ENCODE measurements around the gene RHOBTB1.

The RHOBTB1 gene

DNA sequence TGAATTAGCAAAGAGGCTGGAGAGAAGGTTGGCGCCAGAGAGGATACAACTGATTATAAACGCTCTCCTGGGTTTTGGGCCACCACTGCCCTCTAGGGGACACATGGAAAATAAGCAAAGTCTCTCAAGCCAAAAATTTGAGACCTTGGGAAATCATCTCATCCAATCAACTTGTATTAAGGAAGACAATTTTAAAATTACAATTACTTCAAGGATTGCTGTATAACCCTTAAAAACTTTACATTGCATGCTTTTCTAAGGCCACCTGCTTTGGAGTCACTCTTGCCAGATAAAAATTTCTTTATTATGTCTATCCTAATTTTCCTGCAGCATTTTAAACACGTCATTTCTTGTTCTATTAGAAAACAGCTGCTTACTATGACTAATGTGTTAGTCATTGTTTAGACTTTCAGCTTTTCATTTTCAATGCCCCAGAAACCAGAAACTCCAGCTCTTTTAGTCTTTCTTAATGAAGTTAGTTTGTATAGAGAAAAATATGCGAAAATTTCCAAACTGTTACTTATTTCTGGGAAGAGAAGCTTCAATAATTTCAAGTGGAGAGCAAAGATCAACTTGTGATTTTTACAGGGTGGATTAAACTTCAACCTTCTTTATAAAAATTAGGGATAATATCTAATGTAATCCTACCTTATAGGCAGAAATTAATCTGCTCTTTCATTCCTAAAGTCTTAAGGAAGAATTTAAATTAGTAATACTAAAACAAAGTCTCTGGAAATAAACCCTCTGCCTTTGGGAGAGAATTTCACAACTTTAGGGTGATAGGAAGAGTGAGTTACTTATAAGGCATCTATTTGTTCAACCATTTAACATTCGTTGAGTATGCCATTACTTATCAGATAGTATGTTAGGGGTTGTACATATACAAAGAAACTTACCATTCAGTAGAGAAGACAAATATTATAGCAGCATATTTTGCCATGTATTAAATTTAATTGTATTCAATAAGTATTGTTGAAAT, 20.6 kb upstream of the RHOBTB1 start:
- DNase-seq, result peak; percentile 45

DNA sequence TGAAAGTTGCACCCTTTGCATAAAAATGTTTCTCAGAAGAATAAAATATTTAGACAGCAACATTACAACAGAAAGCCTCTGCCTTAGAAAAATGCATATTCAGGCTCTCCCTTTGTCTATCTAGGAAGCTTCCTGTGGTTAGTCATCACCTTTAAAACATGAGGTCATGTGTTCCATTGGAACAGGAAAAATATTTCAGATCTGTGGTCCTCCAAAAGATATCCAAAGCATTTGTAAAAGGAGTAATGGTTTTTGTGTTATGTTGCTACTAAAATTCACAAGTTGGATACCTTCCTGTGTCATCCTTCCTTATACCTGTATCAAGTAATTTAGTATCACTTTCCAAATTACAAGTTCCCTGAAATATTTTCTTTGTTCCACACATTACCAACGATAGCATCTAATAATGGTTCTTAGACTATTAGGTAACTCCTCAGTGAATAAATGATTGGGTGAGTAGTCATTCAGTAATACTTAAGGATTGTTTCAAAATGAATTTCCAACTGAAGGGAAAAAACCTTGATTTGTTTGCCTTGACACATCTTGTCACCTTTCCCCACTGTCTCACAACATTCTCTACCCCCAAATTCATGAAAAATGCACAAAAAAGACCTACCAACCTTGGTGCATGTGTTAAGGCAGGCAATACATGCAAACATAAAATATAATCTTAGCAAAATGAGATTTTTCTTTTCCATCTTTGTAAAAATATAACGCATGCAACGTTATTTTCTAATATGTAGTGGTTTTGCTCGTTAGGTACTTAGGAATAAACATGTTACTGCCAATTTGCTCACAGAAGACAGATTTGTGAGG, 19.7 kb upstream of the RHOBTB1 start:
- DNase-seq, result no peak

DNA sequence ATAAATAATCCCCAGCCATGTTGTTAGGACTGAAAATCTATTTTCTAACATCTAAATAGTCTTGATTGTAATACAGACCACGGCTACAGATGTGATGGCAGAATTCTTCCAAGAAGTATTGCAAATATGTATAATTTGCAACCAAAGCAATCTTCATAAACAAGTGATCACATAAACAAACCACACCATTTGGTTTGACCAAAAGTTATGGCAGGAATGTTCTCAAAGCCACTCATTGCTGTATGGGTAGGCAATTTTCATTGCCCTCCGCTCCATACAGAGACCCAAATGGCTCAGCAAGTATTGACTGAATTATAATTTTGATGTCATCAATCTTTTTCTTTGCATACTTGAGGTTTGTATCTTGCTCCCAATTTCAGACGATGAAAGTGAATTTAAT, 19.0 kb upstream of the RHOBTB1 start:
- no peak for DNase-seq

DNA sequence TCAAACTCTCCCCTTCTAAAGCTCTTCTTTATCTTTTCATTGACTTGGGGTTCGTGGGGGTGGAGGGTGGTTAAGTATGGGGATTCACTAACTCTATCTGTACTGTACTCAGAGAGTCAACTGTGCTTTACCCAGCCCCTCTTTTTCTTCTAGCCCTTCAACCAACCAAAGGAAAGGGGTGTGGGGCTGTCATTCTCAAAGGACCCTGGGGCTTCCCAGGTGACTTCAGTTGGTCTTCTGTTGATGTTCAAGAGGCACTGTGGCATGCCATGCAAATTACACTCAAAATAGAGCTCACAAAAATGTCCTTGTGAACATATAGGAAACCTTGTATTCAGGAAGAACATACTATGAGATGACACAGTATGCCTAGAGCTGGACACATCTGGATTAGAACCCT, 16.9 kb upstream of the RHOBTB1 start:
- no peak for DNase-seq

DNA sequence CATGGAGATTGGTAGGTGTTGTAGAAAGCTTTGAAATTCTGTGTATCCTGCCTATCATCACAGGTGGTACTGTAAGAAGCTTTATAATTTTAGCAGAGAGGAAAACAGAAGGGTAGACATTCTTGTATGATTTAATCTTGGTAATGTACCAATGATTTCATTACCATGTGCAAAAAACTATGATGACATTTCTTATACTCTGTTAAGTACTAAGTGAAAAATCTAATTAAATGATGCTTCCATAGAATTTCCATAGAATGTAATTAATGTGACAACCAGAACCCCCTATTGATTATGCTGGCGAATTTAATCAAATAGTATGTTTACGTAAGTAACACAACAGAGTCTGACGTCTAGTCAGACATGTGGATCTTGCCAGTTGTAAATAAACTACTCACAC, 16.0 kb upstream of the RHOBTB1 start:
- no peak for DNase-seq

DNA sequence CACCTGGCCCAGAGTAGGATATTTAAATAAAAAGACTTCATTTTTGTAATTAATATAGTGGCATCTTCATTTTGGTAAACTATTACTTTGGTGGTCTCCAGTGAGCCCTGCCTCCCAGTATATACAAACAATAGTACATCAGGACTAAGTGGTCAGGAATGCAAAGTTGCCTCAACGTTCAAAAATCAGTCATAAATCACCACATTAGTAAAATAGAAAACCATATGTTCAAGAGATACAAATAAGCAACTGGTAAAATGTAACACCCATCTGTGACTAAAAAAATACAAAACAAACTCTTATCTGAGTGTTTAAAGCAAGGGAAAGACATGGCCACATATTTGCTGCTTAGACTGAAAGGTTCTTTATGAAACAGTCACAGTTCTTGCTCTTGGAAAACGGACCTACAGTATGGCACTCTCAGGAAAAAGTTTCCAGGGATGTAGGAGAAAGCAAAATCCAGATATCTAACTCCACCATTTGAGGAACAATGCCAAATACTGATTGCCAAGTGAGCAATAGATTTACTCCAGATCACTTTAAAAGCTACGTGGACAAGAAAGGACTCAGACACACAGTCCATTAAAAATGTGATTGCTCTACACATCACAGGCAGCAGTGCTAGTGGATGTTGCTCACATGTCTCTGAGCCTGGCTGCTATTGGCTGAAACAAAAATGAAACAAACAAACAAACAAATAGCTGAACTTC, 15.1 kb upstream of the RHOBTB1 start:
- DNase-seq, result no peak

DNA sequence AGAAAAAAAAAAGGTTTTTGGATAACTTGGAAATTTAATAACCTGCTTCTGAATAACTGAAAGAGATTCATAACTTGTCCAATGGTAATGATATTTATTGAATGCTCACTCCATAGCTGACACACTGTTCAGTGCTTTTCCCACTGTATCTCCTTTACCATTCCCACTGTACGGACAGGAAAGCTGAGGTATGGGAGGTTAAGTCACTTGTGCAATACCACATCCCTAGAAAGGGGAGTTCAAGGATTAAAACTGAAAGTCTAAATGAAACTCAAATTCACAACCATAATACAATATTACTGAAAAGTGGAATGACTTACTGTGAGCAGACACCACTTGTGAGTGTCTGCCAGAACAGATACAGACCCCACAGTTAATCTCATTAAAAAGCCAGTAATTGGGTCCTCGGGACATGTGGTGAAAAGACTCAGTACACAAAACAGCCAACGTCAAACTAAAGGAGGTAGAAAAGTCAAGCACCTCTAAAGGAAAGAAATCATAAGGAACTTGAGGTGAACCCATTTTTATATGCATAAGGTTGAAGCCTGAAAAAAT, 13.8 kb upstream of the RHOBTB1 start:
- no peak for DNase-seq

DNA sequence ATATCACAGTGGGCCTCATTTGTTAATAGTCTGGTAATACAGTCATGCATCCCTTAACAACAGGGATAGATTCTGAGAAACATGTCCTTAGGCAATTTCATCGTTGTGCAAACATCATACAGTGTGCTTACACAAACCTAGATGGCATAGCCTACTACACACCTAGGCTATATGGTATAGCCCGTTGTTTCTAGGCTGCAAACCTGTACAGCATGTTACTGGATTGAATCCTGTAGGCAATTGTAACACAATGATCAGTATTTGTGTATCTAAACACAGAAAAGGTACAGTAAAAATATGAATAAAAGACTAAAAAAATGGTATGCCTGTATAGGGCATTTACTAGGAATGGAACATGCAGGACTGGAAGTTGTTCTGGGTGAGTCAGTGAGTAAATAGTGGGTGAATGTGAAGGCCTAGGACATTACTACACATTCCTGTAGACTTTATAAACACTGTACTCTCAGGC, 12.0 kb upstream of the RHOBTB1 start:
- no peak for DNase-seq

DNA sequence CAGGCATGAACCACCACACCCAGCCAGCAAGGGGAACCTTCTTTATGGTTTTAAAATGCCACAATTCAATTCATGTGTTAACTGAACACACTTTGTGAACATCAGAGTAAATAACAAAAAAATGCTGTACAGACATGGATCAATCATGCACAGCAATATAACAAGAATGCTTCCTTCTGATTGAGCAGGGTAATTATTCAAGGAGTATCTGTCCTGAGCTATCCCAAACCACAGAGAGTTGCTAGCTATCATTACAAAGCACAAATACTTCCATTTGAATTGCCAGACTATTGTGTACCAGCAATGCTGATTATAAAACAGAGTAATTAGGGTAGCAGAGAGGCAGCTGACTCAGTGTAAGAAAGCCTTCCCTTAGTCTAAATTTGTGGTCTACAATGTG, 11.3 kb upstream of the RHOBTB1 start:
- DNase-seq, result no peak

DNA sequence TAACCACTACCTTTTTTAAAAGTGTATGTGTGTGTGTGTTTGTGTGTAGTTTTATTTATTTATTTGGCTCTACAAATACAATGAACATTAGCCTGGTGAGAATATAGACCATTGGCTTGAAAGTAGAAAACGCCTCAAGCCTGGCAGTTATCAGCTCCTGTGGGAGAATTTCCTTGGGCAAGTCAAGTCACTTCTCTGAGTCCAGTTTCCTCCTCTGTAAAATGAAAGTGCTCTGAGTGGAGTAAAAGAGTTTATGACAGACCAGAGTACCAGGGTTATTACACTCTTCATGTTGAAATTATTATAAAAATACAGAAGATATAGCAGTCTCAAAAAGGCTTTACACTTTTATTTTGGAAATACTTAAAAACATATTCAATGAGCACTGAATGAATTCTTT, 10.1 kb upstream of the RHOBTB1 start:
- DNase-seq, result no peak

DNA sequence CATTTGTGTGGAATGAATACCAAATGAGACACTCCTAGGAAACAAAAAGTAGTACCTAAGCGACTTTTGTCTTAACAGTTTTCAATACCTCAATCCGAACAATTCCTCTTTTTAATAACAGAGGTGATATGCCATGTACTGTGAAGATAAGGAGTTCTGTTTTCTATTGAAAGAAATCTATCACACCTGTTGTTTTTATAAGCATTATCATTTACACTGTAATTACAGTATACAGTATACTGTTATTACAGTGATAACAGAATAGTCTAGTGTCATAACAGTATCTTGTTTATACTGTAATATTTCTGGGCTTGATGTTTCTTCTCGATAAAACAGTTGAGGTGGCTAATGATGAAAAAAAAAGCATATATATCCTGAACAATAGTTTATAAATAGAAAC, 9.4 kb upstream of the RHOBTB1 start:
- DNase-seq, result no peak

DNA sequence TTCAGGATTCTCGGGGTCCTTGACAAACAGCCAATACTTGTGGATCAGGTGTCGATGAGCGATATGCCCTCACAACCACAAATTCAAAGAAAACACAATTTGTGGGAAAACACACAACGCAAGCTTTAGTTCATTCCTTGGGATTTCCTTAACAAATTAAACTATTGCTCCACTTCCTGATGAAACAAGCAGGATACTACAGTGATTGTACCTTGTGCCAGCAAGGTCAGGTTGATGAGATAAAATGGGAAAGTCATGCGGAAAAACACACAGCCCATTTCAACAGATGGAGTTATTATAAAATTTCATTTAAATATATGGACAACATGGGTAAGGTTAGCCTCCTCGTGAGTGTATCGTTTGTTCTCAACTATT, 8.8 kb upstream of the RHOBTB1 start:
- no peak for DNase-seq

DNA sequence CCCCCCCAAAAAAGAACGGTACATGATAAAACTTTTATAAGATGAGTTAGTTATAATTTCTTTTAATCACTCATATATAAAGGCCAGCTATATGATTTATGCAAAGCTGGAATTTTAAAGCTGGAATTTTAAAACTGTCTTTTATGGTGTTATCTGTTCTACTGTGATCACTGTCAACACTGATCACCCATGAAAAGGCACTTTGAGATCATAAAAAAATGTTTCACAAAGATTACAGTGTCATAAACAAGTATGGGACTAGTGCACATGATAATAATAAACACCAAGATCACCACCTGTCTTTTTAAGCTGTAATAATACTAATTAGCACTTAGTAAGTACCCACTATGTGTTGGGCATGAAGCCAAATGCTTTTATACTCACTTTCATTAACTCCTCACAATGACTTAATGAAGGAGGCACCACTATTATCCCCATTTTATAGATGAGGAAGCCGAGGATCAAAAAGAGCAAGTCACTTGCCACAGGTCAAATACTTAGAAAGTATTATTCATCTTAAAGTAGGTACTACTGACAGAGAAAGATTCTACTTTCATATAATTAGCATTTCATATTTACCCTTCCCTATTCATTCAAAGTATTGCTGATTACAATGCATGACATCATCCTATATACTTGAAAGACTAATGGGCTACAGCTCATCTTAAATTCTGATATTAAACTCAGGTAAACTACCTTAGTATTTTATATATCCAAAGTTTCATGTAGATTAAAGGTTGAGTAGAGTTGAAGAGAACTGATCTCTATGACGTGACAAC, 8.3 kb upstream of the RHOBTB1 start:
- no peak for DNase-seq

DNA sequence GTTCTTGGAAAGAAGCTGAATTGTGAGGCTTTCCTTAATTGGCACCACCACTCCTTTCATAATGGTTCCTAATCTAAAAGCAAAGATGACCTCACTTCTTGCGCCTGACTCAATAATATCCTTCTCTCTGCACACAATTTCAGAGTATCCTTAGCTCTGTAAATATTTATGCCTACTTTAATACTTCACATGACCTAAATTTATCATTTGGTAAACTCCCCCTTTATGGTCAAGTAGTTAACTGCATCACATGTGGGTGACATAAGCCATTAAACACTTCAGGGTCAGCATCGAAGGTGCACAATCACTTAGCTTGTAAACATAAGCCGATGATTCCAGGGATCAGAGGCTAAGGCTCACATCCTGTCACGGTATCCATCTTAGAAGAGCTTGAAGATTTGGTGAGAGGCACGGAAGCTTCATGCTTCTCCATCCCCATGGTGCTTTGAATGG, 7.3 kb upstream of the RHOBTB1 start:
- no peak for DNase-seq

DNA sequence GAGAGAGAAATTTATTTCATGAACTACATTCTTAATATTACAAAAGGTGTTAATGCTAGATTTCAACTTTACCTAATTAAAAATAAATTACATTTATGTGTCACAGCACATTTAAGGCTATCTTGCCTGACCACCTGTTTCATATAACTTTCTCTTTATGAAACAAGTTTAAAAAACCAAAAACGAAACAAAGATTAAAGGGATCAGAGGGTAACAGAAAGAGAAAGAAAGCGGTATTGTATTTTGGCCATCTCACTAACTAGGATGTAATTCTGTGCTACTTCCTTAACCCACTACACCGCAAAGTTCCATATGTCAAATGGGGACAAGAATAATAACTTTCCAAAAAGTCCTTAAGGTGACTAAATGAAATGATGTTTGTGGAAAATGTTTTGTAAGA, 6.3 kb upstream of the RHOBTB1 start:
- no peak for DNase-seq

DNA sequence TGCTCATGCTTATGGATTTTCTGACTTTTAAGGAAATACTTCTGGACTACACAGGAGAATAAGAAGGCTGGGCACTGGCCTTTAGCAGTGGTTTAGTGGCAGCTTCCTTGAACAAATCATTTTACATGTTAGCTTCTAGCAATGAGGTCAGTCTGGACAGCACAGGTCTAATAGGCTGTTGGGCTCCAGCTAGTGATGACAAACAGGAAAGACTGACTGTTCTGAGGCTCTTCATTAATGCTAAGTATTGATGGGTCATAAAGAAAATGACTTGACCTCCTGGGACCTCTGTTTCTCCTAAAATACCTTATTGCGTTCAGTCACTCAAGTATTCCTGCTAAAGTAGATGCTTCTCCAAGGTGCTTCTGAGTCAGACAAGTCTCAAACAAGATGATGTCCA, 4.9 kb upstream of the RHOBTB1 start:
- DNase-seq, result no peak

DNA sequence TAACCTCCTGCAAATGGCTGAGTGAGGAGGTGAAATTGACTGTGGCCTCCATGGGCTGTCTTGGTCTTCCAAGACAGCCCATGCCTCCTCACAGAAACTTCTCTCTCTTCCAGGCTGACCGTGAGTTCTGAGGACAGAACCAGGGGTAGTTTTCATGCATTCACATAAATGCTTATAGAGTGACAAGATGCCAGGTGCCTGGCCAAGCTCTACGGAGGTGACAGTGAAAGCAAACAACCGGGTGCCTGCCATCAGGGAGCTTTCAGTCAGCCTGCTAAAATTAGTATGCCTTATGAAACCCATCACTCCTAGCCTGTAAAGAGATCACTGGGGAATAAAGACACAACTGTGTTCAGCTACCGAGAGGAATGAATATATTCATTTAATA, 919 bp upstream of the RHOBTB1 start:
- DNase-seq, result no peak

DNA sequence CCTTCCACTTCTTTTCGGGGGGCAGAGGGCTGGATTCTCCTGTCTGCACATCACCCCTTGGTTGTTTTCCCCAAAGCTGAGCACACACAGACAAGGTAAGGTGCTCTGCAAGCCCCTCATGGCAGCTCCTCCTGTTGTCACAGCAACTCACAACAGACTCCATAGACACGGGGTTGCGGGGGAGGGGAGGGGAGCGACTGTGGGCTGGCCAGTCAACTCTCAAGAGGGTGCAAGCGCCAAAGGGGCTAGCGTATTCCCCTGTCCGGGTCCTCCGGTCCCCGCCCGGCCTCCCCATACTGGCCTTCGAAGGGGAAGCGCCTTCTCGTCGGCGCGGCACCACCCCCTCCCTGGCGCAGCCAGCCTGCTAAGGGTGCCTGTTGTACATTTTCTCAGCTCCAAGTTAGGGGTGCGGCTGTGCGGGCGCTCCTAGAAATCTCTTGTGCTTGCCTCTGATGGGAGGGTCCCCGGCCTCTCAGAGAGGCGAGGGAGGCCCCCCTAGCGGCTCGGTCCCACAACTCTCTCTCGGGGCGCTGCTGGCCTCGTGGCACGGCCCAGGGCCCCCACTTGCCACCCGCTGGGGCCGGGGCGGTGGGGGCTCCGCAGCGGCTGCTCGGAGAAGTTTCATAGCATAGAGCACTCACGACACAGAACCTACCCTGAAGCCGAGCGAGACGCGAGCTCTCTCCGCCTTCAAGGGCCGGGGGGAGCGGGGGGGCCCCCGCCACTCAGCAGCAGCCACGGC, 498 bp downstream of the RHOBTB1 start:
- DNase-seq, result peak; percentile 92

DNA sequence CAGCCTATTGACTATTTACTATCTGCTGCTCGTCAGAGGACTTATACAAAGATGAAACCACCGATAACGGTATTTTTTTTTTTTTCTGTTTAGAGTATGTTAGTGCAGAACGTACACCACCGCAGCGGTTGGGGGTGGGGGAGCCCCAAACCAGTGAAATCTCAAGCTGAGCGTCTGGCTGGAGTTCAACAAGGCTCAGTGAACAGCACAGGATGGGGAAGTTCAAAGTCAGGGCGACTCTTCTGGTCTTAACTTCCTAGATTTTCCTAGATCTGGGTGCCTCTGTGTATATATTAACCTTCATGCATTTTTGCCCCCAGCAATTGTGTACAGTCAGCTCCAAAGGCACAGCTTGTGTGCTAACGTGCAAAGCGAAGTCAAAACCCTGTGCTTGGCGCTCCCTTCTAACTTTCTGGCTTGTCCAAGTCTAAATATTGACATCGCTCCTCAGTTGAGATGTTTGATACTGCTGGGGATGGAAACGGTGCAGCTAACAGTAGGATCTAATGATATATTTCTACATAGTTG, 1.1 kb downstream of the RHOBTB1 start:
- no peak for DNase-seq

DNA sequence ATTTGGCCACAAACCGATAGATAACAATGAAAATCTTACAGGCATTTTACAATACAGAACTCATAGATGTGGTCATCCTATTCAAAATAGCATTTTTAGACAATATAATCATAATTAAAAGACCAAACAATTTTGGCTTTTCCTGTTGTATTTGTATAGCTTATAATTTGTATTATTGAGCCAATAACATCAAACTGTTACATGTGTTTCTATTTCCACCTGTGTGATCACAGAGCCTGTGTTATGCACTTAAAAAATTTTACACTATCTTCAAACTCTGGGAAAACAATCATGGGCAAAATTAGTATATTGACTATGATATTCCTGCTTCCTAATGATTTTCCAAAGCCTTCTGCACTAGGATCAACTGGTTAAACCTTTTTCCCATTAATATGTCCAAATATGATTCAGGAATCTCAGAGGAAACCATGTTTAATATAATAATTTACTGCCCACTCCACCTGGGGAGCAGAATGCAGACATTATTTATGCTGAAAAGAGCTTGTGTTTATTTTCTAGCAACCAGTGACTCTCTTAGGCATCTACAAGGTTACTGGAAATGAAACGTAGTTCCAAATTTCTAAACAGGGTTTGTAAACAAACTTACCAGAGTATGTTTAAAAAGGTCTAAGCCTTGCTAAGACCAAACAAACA, 1.7 kb downstream of the RHOBTB1 start:
- no peak for DNase-seq

DNA sequence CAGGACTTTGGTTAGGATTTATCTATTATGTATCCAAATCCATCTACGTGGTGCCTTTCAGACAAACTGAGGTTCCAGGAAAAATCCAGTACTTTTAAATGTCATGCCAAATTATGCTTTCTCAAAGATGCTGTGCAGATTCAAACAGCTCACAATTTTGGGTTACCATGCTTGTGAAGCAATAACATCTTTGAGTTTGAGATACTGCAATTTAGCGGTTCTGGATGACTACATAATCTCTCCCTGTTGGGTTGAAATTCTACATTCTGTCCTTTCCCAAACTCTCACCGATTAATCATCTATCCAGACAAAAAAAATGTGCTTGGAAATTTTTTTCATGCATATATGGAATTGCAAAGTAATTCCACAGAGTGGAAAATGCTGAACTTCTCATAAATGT, 3.5 kb downstream of the RHOBTB1 start:
- DNase-seq, result no peak
